Measurements from ENCODE around the gene KRTAP10-2.

- TF ChIP-seq POLR2A (IDR thresholded peaks at IDR 0.05; ENCODE audit: low read depth, low read length) (no peak), POLR2AphosphoS5 (IDR thresholded peaks at IDR 0.05; ENCODE audit: low read depth, low read length) (no peak), TAF1 (IDR thresholded peaks at IDR 0.05; ENCODE audit: borderline replicate concordance, low read depth, low read length) (no peak)
Observed at GRCh38 chr21:44552681-44553080, 1.4 kb upstream of the KRTAP10-2 start.
